HepG2 (cell line): ENCODE data around the gene MEG3. TPM values are rescaled to one million over a fixed set of nuclear protein-coding genes. Genes with fewer than 3 reads are reported as not detected.

ENCODE experiments used
- ATAC-seq: fragments of 200-7000 bp; cut with Tn5 transposase; 3 replicates; pipeline ENCODE4 v1.9.1; 2020; ENCODE audit warnings: mild to moderate bottlenecking, moderate library complexity
- BruUV-seq: library from RNA; stranded (reverse); fragments of 400-500 nt; replicated peaks from 2 replicates; lab custom pipeline; 2021; lab: Mats Ljungman, UMichigan
- CTCF ChIA-PET: fragments of 300-600 bp; formaldehyde crosslinking; extraction: SDS; loops from one replicate; lab custom pipeline; 2021; ENCODE audit warnings: low total read pairs, inconsistent platforms, low intra/inter-chr PET ratio; lab: Yijun Ruan, JAX
- POLR2A ChIA-PET: fragments of 350-600 bp; sonication (Branson Sonifier 250); formaldehyde crosslinking; loops from one replicate; lab custom pipeline; 2020; ENCODE audit warnings: antibody characterized with exemption, inconsistent platforms; lab: Yijun Ruan, JAX
- DNase-seq: peaks from one replicate; pipeline ENCODE4 v3.0.0-alpha.2; 2015; ENCODE audit warnings: low spot score
- FAIRE-seq: peaks from 3 replicates; lab custom pipeline; 2011; peaks lifted over from hg19 to GRCh38; lab: Jason Lieb, UNC
- H2AFZ ChIP-seq: one replicate; pipeline ENCODE4 v1.6.1; 2011; ENCODE audit warnings: low read length, inconsistent platforms
- H3K27ac ChIP-seq: fragments of 300-600 bp; 3 replicates; pipeline ENCODE4 v1.8.0; 2011; ENCODE audit warnings: mixed run types, mild to moderate bottlenecking, mixed read lengths, low read length, inconsistent platforms; ENCODE audit not compliant: insufficient read depth; ENCODE audit errors: extremely low read length
- H3K27me3 ChIP-seq, 2 experiments: fragments of 200-600 bp in 1 of 2; 2 replicates in 1 of 2; 3 replicates in 1 of 2; pipeline versions ENCODE4 v1.6.0 to v1.8.0; 2011; ENCODE audit warnings: low read length in 2 of 2, mild to moderate bottlenecking in 2 of 2, moderate library complexity in 2 of 2, inconsistent platforms in 1 of 2; ENCODE audit not compliant: insufficient read depth in 2 of 2, control insufficient read depth in 1 of 2
- H3K36me3 ChIP-seq, 2 experiments: fragments of 200-600 bp in 1 of 2; replicated peaks in 1 of 2; 2 replicates in 1 of 2; 3 replicates in 1 of 2; pipeline versions ENCODE4 v1.5.1 to v1.8.0; 2011; ENCODE audit warnings: low read length in 2 of 2, inconsistent platforms in 1 of 2; ENCODE audit not compliant: insufficient read depth in 2 of 2, control insufficient read depth in 1 of 2
- H3K4me1 ChIP-seq: 2 replicates; pipeline ENCODE4 v1.5.1; 2012; ENCODE audit warnings: low read length, inconsistent platforms; ENCODE audit not compliant: insufficient read depth
- H3K4me2 ChIP-seq: 2 replicates; pipeline ENCODE4 v1.6.0; 2011; ENCODE audit warnings: low read depth, low read length, inconsistent platforms
- H3K4me3 ChIP-seq, 3 experiments: fragments of 200-600 bp in 1 of 3; sonication (generic), shearing (Covaris generic) in 1 of 3; replicated peaks in 1 of 3; 2 replicates each; pipeline ENCODE4 v1.5.1; 2011 to 2016; ENCODE audit warnings: low read length in 3 of 3, inconsistent platforms in 2 of 3, low read depth in 2 of 3, mild to moderate bottlenecking in 2 of 3, control low read depth in 1 of 3, mixed read lengths in 1 of 3; ENCODE audit not compliant: insufficient read depth in 1 of 3
- H3K79me2 ChIP-seq: one replicate; pipeline ENCODE4 v1.6.1; 2011; ENCODE audit warnings: low read length, inconsistent platforms; ENCODE audit not compliant: insufficient read depth
- H3K9ac ChIP-seq: 2 replicates; pipeline ENCODE4 v1.6.0; 2011; ENCODE audit warnings: mild to moderate bottlenecking, low read depth, low read length, inconsistent platforms; ENCODE audit not compliant: insufficient read depth
- H3K9me3 ChIP-seq: 2 replicates; pipeline ENCODE4 v1.5.1; 2012; ENCODE audit warnings: mild to moderate bottlenecking, low read length
- H4K20me1 ChIP-seq: 2 replicates; pipeline ENCODE4 v1.6.0; 2011; ENCODE audit warnings: inconsistent platforms, mild to moderate bottlenecking, low read length, moderate library complexity; ENCODE audit not compliant: insufficient read depth
- FOXA3 ChIP-seq: IDR thresholded peaks from 2 replicates; pipeline ENCODE4 v1.6.1; 2016; ENCODE audit warnings: missing genetic modification reagents, missing compliant biosample characterization
- U2AF1 ChIP-seq: fragments of 200-400 bp; formaldehyde crosslinking; optimal IDR thresholded peaks from 2 replicates; pipeline ENCODE3; 2017; ENCODE audit warnings: mild to moderate bottlenecking, low read depth, low read length
- ZMYM3 ChIP-seq: sonication (generic); formaldehyde crosslinking; IDR thresholded peaks from 2 replicates; pipeline ENCODE4 v1.5.1; 2020; ENCODE audit warnings: mild to moderate bottlenecking, missing genetic modification reagents
- ZNF337 ChIP-seq: sonication (generic); formaldehyde crosslinking; IDR thresholded peaks from 2 replicates; pipeline ENCODE4 v1.5.1; 2020; ENCODE audit warnings: missing genetic modification reagents, low read depth, mild to moderate bottlenecking, borderline replicate concordance
- WGBS: methylation state at CpG from one replicate; pipeline ENCODE4 v1.1.6; 2017; ENCODE audit warnings: low lambda C conversion rate; 5-methylcytosine and 5-hydroxymethylcytosine counted together
- in situ Hi-C: cut with HindIII; loops from 2 replicates; pipeline ENCODE4 v1.10.0; 2017; ENCODE audit warnings: low pct_unique_long_range_greater_than_20kb; ENCODE audit not compliant: extremely low pct_ligation_motif_present
- intact Hi-C: fragments of 100-400 bp; cut with micrococcal nuclease; formaldehyde crosslinking; loops from one replicate; pipeline ENCODE4 v1.10.0; 2022; ENCODE audit not compliant: unreplicated experiment
- polyA plus RNA-seq, 8 experiments: library from polyadenylated mRNA; depleted of rRNA in 3 of 8; stranded (reverse) in 7 of 8; unstranded in 1 of 8; fragments of >200 nt; fragmentation: Illumina TruSeq in 4 of 8; extraction: Trizol in 4 of 8; gene quantifications; 2 replicates each; pipeline versions ENCODE4 v1.2.1 to v1.2.3, GENCODE V29; 2011 to 2016; ENCODE audit warnings: low read depth in 4 of 8, missing spikeins in 1 of 8, mixed read lengths in 1 of 8; ENCODE audit not compliant: insufficient read depth in 1 of 8
- total RNA-seq, 5 experiments: library from RNA; depleted of rRNA; stranded (reverse); fragments of >200 nt; fragmentation: Illumina TruSeq; extraction: Trizol; gene quantifications; 2 replicates each; pipeline ENCODE4 v1.2.3, GENCODE V29; 2016; ENCODE audit warnings: low read depth in 1 of 5
- TF ChIP-seq, protein P1 (sequence below): sonication (generic); formaldehyde crosslinking; IDR thresholded peaks from 2 replicates; pipeline ENCODE4 v1.4.0; 2020; ENCODE audit warnings: missing genetic modification reagents, borderline replicate concordance

Gene MEG3
- total and polyA plus RNA-seq, 2 of the 13 experiments (the other 11 are each of a cell fraction or from before 2014, with no cell fraction given), result 0.17 TPM; not detected in 1

DNA sequence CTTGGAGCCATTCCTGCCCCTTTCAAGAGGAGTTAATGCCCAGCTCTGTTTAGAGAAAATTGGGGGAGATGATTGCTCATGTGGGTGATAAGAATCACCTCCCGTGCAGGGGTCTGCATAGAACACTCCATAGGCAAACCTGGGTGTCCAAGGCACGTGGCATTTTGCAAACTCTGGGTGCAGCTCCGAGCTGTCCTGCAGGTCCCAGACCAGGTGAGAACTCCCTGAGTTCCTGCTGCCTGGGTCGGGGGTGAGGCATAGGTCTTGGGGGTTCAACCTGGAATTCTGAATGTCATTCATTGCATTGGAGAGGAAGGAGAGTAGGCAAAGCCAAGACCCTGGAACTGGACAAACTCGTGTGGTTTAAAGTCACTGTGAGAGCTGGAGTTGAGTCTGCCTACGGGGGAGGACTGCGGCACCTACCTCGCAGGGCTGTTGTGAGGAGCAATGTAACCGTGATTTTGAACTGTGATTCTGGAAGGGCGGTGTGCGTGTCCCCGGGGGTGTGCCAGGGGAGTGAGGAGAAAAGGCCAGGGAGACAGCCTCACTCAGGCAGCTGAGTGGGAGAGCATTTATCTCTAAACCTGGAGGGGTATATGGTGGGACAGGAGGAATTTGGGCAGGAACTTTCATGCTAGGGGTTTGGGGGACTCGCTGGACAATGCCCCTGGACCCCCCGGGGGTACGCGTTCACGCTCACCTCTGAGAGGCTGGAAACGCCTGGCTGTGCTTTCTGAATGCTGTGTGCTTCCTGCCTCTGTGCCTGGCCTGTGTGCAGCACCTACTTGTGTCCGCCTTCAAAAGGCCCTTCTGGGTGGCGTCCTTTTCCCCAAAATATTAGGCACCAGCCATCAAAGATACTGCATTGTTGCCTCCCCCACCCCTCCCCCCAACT is 30.4 kb downstream of the MEG3 start (continued):
- TF ChIP-seq ZMYM3 (CRISPR knock-in tag) (no peak), ZNF337 (CRISPR knock-in tag) (no peak)

DNA sequence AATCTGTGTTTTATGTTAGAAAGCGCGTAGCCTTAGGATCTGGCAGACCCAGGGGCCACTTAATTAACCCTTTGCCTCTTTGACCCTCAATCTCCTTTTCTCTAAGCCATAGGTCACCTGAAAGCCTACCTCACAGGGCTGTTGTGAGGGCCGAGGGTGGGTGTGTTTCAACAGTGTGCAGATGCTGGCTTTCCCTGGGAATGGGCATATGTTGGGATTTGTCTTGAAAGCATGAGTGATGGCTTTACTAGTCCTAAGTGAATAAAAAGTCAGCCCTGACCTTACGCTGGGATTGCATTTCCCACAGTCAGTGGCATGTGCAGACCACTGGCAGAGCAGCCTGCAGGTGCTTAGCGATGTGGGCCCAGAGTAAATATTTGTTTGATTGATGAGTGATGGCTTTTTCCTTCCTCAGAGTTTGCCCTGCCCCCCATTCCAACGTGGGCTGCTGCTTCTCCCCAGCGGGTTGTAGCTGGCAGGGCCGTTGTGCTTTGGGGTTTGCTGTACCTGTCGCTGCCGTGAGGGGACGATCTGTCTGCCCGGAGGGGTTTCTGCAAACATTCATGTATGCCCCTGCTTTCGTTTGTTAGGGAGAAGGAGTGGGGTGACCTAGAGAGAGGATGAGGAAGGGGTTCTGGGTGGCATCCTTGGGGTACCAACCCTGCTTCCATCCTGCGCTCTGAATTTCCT is 31.5 kb downstream of the MEG3 start:
- H3K4me1 ChIP-seq, result peaks cover 62% of the 10 kb centered on the region
- ATAC-seq, result no peak
- TF ChIP-seq, protein P1, sequence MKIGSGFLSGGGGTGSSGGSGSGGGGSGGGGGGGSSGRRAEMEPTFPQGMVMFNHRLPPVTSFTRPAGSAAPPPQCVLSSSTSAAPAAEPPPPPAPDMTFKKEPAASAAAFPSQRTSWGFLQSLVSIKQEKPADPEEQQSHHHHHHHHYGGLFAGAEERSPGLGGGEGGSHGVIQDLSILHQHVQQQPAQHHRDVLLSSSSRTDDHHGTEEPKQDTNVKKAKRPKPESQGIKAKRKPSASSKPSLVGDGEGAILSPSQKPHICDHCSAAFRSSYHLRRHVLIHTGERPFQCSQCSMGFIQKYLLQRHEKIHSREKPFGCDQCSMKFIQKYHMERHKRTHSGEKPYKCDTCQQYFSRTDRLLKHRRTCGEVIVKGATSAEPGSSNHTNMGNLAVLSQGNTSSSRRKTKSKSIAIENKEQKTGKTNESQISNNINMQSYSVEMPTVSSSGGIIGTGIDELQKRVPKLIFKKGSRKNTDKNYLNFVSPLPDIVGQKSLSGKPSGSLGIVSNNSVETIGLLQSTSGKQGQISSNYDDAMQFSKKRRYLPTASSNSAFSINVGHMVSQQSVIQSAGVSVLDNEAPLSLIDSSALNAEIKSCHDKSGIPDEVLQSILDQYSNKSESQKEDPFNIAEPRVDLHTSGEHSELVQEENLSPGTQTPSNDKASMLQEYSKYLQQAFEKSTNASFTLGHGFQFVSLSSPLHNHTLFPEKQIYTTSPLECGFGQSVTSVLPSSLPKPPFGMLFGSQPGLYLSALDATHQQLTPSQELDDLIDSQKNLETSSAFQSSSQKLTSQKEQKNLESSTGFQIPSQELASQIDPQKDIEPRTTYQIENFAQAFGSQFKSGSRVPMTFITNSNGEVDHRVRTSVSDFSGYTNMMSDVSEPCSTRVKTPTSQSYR (CRISPR knock-in tag), result peak; percentile 33; the same call in 1 of the 2 replicates
- TF ChIP-seq U2AF1 (no peak), FOXA3 (CRISPR knock-in tag) (peak; percentile 6; the same call in 1 of the 2 replicates)
- H3K9me3 ChIP-seq, result no peaks in the 10 kb centered on the region
- ChIA-PET CTCF (no interaction called here), POLR2A (interaction anchor here (1.5 kb wide), 1 partner anchor 43 kb away, joined by 3 read pairs; no protein-coding TSS in a partner anchor)
- no peak for DNase-seq
- no TSS peak for BruUV-seq
- H3K9ac ChIP-seq, result no peak overlapping the region
- H3K4me3 ChIP-seq, result no peak overlapping the region
- no peaks in the 10 kb centered on the region for H3K36me3 ChIP-seq
- in situ Hi-C loops, result no loop called here
- no peaks in the 10 kb centered on the region for H3K79me2 ChIP-seq
- H2AFZ ChIP-seq, result no peak overlapping the region
- WGBS, result 62% methylated on average over 12 of the region's 14 CpGs
- no peak overlapping the region for H3K27ac ChIP-seq
- no peak for FAIRE-seq
- H4K20me1 ChIP-seq, result no peaks in the 10 kb centered on the region
- intact Hi-C loops, result no loop called here
- H3K27me3 ChIP-seq, result peaks cover 8 to 29% of the 10 kb centered on the region in 2 experiments; a peak in 4 of 5 replicates
- no peak overlapping the region for H3K4me2 ChIP-seq
